NCI-H1694 (cell line): ENCODE measurements around the gene SLC25A25.
"Not testable (repeated sequence)": the region's sequence is repeated elsewhere in the genome, so short reads cannot be mapped to it uniquely, and the experiment has no call there.

Experiments used
- DNase-seq: peaks from one replicate; lab custom pipeline; 2025; lab: John Stamatoyannopoulos, UW

The SLC25A25 gene

GRCh38 chr9:128124873-128125579 lies 57.0 kb downstream of the SLC25A25 start:
- DNase-seq, result peak; percentile 38

GRCh38 chr9:128125580-128126354 lies 57.7 kb downstream of the SLC25A25 start:
- DNase-seq, result no peak

- no peak for DNase-seq
Observed at GRCh38 chr9:128127568-128127989, 59.5 kb downstream of the SLC25A25 start, which contains the start of gene PTGES2. Gene PTGES2 (minus strand): TSS chr9:128127729. CDS start chr9:128127717, 12 bp downstream.

- peak; percentile 61 for DNase-seq
Observed at GRCh38 chr9:128127990-128128835, 60.2 kb downstream of the SLC25A25 start.

GRCh38 chr9:128128836-128129590 lies 61.0 kb downstream of the SLC25A25 start:
- DNase-seq, result no peak

GRCh38 chr9:128129976-128130590 lies 62.1 kb downstream of the SLC25A25 start:
- not testable (repeated sequence) for DNase-seq

- DNase-seq, result not testable (repeated sequence)
Observed at GRCh38 chr9:128130651-128131050, 62.6 kb downstream of the SLC25A25 start.

GRCh38 chr9:128131346-128131745 lies 63.3 kb downstream of the SLC25A25 start:
- not testable (repeated sequence) for DNase-seq

- peak; percentile 56 for DNase-seq
Observed at GRCh38 chr9:128132139-128132538, 64.1 kb downstream of the SLC25A25 start.

- not testable (repeated sequence) for DNase-seq
Observed at GRCh38 chr9:128135561-128135960, 67.5 kb downstream of the SLC25A25 start.

GRCh38 chr9:128136816-128137793 lies 69.1 kb downstream of the SLC25A25 start:
- no peak for DNase-seq

GRCh38 chr9:128138001-128138400 lies 70.0 kb downstream of the SLC25A25 start:
- DNase-seq, result no peak

- no peak for DNase-seq
Observed at GRCh38 chr9:128139621-128140020, 71.6 kb downstream of the SLC25A25 start.

- no peak for DNase-seq
Observed at GRCh38 chr9:128141604-128142003, 73.6 kb downstream of the SLC25A25 start.

GRCh38 chr9:128142061-128142460 lies 74.0 kb downstream of the SLC25A25 start:
- no peak for DNase-seq

- DNase-seq, result no peak
Observed at GRCh38 chr9:128142596-128142995, 74.6 kb downstream of the SLC25A25 start.

GRCh38 chr9:128143525-128144238 lies 75.7 kb downstream of the SLC25A25 start:
- DNase-seq, result no peak

- DNase-seq, result no peak
Observed at GRCh38 chr9:128144239-128145181, 76.5 kb downstream of the SLC25A25 start.
